ENCODE measurements around the gene CASP6.

CASP6 gene

DNA sequence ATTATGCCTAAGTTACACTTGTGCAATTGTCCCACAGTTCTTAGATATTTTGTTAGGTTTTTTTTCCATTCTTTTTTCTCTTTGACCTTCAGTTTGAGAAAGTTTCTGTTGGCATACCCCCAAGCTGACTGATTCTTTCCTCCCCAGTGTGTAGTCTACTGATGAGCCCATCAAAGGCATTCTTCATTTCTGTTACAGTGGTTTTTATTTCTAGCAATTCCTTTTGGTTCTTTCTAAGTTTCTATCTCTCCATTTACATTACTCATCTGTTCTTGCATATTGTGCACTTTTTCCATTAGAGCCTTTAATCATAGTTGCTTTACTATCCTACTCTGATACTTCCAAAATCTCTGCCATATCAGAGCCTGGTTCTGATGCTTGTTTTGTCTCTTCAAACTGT is 31.9 kb downstream of the CASP6 start:
- DNase-seq (ENCODE audit: low spot score), result no peak

DNA sequence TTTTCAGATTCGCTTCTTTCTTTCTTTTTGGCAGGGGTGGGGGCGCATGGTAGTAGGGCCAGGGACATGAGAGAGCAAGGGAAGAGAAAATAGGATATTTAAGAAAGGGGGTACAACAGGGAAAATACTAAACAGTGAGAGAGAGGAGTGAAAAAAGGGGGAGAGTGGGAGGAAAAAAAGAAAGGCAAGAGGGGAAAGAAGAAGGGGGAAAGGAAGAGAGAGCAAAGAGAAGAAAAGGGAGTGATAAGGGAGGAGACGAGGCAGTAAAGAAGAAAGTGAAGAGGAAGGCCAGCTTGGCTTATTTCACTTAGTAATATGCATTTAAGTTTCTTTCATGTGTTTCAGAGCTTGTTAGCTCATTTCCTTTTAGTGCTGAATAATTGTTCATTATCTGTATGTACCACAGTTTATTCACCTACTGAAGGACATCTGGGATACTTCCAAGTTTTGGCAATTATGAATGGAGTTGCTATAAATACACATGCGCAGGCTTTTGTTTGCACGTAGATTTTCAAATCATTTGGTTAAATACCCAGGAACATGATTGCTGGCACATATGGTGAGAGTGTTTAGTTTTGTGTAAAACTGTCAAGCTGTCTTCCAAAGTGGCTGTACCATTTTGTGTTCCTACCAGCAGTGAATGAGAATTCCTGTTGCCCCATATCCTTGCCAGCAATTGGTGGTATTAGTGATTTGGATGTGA is 37.3 kb downstream of the CASP6 start:
- DNase-seq (ENCODE audit: low spot score), result no peak

DNA sequence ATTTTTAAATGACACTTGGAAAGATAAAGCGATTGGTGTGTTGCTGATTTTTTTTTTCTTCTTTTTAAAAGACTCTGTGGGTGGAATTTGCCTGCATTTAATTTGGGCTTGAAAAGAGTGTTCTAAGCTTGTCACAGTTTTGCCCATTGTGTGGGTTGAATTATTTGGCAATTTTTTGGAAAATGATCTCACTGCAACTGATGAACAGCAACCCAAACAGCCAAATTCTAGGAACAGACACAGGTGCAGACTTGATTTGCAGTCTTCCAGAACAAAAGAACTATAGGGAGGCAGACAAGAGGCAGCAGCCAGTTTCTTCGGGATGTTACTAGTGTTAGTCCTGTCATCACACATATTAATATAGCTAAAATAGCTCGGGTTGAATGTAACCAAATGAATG is 40.5 kb downstream of the CASP6 start:
- DNase-seq (ENCODE audit: low spot score), result no peak

DNA sequence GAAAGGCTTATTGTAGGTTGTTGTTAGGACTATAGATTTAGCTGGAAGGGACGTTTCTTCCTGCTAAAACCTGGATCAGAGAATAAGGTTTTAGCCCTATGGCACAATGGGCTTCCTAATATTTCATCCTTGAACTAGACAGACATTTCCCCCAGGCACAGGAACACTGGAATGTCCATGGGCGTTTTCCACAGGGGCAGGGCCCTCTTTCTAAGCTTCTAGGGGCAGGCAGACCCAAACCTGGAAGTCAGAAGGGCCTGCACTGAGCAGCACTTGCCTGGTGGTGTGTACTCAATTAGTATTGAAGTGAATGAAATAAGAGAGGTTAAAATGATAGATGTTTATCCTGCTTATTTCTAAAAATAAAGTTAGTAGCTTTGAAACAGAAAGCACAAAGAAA is 41.1 kb downstream of the CASP6 start:
- DNase-seq (ENCODE audit: low spot score), result no peak

DNA sequence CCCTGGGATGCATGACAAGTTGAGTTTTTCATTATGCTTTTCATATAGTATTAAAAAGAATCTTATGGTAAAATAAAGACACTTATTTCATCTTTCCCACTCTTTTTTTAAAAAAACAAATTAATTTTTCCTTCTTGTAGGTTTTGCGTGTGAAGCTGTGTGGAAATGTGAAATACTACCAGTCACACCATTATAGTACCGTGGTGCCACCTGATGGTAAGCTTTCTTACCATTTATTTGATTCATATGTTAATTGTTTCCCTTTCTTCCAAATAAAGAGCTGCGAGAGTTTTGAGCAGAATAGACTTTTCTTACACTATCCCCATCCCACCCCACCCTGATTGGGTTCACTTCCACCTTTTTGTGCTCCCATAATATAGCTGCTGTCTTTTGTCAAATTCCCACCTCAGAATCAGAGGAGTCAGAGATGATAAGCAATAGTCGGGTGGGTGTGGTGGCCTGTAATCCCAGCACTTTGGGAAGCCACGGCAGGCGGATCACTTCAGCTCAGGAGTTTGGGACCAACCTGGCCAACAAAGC is 44.3 kb downstream of the CASP6 start:
- no peak for DNase-seq (ENCODE audit: low spot score)

DNA sequence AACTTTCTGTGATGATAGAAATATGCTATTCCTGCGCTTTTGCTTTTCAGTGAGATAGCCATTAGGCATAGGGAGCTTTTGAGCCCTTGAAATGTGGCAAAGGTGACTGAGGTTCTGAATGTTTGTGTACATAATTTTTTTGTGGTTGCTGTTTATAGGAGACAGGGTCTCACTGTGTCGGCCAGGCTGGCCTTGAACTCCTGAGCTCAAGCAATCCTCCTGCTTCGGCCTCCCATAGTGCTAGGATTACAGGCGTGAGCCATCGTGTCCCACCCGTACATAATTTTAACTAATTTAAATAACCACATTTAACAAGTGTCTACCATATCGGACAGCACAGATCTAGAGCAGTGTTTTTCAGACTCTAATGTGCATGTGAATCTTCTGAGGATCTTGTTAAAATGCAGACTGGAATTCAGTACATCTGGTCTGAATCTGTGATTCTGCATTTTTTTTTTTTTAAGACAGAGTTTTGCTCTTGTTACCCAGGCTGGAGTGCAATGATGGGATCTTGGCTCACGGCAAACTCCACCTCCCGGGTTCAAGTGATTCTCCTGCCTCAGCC is 45.3 kb downstream of the CASP6 start:
- DNase-seq (ENCODE audit: low spot score), result no peak

DNA sequence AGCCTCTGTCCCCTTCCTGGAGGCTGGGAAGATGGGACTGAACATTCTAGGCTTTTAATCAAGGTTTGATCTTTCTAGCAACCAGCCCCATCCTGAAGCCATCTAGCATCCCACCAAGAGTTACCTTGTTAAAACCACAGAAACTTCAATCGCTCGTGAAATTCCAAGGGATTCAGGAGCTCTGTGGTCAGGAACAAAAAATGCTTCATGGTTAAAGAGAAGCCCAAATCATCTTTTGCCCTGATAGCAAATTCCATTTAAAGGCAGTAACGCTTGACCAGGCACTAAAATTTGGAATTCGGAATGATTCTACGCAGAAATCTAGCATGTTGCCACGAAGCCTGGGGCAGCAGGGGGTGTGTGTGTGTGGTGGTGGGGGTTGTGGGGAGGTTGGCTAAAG is 47.8 kb downstream of the CASP6 start:
- DNase-seq (ENCODE audit: low spot score), result no peak

DNA sequence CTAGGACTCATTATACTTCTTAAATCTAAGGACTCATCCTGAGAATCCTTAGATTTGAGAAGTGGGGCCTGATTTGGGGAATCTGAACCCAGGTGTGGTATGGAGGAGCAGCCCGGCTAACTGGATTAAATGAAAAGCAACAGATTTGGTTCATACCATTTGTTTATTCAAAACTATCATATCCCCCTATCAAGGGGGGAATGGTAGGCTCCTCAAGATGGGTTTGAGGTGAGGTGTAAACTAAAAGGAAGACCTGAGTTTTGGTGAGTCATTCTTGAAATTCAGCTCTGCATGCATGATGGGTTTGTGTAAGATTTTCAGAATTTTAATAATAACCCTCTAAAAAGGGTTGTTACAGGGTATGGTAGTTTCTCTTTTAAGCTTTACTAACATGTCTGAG is 53.4 kb downstream of the CASP6 start:
- peak; percentile 72 for DNase-seq (ENCODE audit: low spot score)

DNA sequence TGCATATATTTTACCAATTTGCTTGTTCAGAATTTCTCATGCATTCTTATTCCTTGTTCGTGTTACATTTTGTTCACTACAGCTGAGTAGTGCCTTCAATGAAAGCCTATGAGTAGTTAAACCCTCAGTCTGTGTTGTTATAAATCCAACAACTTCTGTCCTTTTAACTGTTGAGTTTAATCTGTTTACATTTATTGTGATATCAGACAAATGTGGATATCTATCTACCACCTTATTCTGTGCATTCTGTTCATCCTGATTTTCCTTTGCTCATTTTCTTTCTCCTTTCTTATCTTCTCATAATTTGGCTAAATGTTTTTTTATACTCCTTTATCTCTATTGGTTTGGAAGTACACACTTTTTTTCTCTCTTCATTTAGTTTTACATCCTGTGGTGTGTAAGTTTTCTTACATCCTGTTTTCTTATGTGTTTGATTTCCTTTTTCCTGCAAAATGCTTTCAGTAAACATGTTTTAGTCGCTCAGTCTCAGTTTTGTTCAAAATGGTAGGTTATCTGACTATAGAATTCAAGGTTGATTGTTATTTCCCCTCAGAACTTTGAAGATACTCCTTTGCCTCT is 54.2 kb downstream of the CASP6 start:
- DNase-seq (ENCODE audit: low spot score), result no peak

DNA sequence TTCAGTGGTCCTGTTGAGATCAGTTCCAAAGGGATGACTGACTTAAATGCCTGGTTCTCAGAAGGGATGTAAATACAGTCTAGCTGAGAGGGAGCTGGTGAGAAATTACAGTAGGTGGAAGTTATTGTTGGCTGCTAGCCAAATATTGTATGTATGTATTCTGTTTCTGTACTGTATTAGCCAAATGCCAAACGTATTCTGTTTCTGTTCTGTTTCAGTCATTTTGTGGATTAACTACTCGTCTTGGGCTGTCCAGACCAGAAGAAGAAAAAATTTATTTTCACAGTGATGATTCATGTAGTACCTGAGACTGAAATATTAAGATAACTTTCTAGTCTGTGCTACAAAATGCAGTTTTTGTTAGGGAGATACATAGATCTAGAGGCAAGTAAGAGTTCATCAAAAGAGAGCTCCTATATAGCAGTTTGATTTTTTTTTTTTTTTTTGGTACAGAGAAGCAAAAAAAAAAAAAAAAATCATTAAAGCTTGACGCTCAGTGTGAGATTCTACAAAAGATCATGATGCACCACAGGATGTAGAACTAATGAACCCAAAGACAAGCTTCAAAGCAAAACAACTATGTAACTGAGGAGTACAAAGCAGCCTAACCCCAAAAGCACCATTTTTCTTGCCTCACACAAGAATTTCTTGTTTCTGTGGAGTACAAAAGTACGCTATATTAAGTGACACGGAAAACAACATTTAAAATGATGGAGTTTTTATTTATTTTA is 54.8 kb downstream of the CASP6 start:
- peak; percentile 11 for DNase-seq (ENCODE audit: low spot score)

DNA sequence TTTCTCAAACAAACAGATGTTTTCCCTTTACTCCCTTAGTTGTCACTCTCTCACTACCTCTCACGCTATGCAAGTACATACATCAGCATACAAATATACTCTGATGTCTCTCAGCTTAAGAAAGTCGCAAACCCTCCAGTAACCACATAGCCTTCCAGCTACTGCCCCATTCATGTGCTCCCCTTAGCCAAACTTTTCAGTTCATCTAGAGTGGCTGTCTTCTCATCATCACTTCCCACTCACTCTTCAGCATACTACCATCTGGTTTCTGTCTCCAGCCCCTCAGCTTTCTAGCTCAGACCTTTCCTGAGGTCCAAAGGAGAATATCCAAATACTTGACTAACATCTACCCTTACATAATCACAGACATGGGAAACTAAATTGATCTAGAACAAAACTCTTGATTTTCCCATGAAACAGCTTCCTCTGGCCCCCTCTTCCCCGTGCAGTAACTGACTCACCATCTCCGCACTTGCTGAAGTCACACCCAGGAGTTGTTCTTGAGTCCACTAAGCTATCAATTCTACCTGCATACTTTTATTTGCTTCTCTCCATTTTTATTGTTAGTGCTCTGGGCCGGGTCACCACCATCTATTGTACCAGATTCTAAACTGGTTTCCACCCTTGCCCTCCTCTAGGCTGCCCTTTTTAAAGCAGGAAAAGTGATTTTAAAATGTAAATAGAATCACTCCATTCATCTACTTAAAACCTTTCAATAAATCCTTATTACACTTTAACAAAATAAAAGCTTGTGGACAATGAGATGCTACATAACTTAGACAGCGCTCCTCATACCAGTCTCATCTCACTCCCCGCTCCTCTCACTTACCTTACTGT is 57.2 kb downstream of the CASP6 start:
- no peak for DNase-seq (ENCODE audit: low spot score)

DNA sequence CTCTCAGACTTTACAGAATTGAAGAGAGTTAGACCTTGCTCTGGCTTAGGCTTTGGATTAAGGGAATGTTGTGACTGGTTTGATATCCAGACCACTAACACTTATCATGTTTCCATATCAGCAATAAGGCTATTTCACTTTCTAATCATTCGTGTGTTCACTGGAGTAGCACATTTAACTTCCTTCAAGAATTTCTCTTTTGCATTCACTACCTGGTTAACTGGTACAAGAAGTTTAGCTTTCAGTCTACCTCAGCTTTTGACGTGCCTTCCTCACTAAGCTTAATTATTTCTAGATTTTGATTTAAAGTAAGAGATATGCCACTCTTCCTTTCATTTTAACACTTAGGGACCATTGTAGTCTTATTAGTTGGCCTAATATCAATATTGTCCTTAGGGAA is 62.6 kb downstream of the CASP6 start:
- no peak for DNase-seq (ENCODE audit: low spot score)
